Measurements from ENCODE around the gene AMBRA1. TPM values are rescaled to one million over a fixed set of nuclear protein-coding genes. Genes with fewer than 3 reads are reported as not detected.
"Not testable (repeated sequence)": the region's sequence is repeated elsewhere in the genome, so short reads cannot be mapped to it uniquely, and the experiment has no call there.

The AMBRA1 gene
- polyA plus RNA-seq, 3 donors from 2014 or later: 5.3 to 12.8 (median 7.4) TPM

DNA sequence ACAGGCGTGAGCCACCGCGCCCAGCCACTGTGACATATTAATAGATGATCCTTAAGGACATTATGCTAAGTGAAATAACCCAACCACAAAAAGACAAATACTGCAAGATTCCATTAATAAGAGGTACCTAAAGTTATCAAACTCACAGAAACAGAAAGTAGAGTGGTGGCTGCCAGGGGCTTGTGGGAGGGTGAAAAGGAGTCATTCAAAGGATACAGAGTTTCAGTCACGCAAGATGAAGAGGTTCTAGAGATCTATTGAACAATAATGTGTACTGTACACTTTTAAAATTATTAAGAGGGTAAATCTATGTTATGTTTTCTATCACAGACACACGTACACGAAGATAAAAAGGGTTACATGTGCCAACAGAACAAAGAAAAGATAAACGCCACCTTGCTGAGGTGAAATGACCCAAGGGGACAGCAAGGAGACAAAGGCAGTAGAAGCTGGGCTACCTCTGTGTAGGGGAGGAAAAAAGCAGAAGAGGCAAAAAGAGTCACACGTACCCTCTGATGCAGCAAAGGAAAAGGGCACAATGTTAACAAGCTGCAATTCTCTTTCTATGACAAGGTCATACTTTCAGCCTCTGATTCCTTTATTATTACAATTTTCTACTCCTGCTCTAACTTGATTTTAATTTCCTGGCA lies 65.3 kb downstream of the AMBRA1 start:
- DNase-seq: no peak
- no peaks in the 10 kb centered on the region for H3K36me3 Mint-ChIP-seq
- peak overlapping the region in 1 of 6 donors; percentile 1 for H3K27ac Mint-ChIP-seq
- no peaks in the 10 kb centered on the region for H3K9me3 Mint-ChIP-seq
- peaks cover 26 to 59% of the 10 kb centered on the region in 2 donors for H3K4me1 Mint-ChIP-seq
- H3K27me3 Mint-ChIP-seq (ENCODE audit: low read depth in 3 of 3): no peaks in the 10 kb centered on the region
- no peak overlapping the region for H3K4me3 Mint-ChIP-seq

DNA sequence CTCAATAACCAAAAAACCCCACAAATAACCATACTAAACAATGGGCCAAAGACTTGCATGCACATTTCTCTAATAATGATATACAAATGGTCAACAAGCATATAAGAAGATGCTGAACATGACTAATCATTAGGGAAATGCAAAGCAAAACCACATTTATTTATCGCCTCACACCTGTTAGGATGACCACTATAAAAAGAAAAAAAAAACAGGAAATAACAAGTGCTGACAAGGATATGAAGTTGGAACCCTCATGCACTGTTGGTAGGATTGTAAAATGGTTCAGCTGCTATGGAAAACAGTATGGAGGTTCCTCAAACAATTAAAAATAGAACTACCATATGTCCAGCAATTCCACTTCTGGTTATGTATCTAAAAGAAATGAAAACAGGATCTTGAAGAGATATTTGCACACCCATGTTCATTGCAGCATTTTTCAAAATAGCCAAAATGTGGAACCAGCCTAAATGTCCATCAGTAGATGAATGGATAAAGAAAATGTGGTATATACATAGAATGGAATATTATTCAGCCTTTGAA lies 66.2 kb downstream of the AMBRA1 start:
- H3K36me3 Mint-ChIP-seq: no peaks in the 10 kb centered on the region
- peaks cover 29 to 59% of the 10 kb centered on the region in 2 donors for H3K4me1 Mint-ChIP-seq
- peaks cover 0 to 1% (median 0%) of the 10 kb centered on the region in 3 donors for H3K27me3 Mint-ChIP-seq (ENCODE audit: low read depth in 3 of 3)
- no peak for DNase-seq
- H3K4me3 Mint-ChIP-seq: no peak overlapping the region
- peak overlapping the region in 1 of 6 donors; percentile 40 for H3K27ac Mint-ChIP-seq
- no peaks in the 10 kb centered on the region for H3K9me3 Mint-ChIP-seq

DNA sequence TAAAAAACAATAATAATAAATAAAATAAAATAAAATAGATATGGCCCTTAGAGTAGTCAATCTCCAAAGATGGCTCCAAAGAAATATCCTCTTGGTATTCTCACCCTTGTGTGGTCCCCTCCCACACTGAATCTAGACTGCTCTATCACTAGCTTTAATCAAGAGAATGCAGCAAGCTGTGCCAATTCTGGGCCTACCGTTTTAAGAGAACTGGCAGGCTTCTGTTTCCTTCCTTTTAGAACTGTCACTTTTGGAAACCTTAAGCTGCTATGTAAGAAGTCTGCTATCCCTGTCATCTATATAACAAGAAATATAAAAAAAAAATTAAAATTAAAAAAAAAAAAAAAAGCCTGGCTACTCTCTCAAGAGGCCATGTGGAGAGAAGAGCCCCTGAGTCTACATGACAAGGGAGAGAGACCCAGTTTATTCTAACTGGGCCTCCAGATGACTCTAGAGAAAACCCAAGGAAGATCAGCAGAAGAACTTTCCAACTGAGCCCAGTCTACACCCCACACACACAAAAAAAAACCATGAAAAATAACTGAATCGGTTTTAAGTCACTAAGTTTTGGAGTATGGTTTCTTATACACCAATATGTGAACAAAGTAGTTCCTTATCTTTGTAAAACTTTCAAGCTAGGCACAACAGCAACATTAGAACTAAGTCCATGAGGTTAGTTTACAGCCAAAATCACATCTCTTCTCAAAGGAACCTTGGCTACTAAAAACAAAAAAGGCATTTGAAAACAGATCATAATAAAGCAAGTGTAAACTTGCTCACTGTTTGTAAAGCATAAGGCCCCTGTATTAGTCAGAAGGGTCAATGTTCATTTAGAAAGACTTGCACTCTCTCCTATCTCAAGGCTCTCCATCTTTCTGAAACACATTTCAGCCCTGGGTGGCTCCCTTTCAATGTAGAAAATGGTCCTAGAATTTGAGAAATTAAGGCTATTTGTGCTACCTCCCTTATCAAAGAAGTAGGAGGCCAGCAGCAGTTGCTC lies 67.3 kb downstream of the AMBRA1 start:
- Mint-ChIP-seq H3K4me3 (no peak overlapping the region), H3K36me3 (no peaks in the 10 kb centered on the region), H3K9me3 (no peaks in the 10 kb centered on the region), H3K27me3 (ENCODE audit: low read depth in 3 of 3) (peaks cover 0 to 1% (median 0%) of the 10 kb centered on the region in 3 donors), H3K27ac (peak overlapping the region in 2 of 6 donors; percentile 3 to 59), H3K4me1 (peaks cover 34 to 67% of the 10 kb centered on the region in 2 donors)
- no peak for DNase-seq

DNA sequence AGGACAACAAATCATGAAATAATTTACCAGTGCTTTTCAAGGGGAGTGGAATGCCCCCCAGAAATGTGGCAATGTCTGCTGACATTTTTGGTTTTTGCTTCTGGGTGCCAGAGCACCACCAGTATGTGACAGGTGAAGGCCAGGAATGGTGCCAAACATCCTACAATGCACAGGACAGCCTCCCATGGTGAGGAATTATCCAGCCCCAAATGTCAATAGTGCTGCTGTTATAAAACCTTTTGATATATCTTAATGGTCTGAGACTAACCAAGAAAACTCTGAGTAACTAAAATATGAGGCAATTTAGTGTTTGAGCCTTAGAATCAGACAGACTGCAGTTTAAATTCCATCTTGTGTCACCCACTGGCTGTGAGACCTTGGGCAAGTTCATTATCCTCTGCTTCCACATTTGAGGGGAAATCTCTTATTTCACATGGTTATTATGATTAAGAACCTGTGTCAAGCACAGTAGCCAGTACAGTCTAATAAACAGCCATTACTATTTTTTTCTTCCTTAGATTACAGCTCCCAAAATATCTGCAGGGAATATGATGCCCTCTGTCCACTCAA lies 69.5 kb downstream of the AMBRA1 start:
- peaks cover 28 to 60% of the 10 kb centered on the region in 2 donors for H3K4me1 Mint-ChIP-seq
- H3K36me3 Mint-ChIP-seq: no peaks in the 10 kb centered on the region
- no peak overlapping the region for H3K4me3 Mint-ChIP-seq
- no peaks in the 10 kb centered on the region for H3K9me3 Mint-ChIP-seq
- no peak overlapping the region for H3K27ac Mint-ChIP-seq
- no peak for DNase-seq
- peaks cover 0 to 1% (median 0%) of the 10 kb centered on the region in 3 donors for H3K27me3 Mint-ChIP-seq (ENCODE audit: low read depth in 3 of 3)

DNA sequence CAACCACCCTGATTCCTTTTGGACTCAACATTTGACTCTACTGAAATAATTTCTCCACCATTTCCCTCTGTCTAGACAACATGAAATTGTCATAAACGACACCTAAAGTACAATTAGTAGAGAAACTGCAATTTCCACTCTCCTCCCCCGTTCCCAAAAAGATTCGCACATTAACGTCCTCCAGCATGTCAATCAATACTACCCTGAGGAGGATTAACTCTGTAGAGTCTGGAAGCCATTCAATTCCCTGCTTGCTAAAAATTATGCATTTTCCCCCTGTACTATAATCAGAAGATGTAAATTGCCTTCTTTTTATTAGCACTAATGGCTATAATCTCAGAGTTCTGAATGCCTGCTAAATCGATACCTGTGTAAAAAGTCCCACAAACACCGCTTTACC lies 70.5 kb downstream of the AMBRA1 start:
- Mint-ChIP-seq H3K4me1 (peaks cover 20 to 60% of the 10 kb centered on the region in 2 donors), H3K27me3 (ENCODE audit: low read depth in 3 of 3) (peaks cover 0 to 1% (median 0%) of the 10 kb centered on the region in 3 donors), H3K27ac (no peak overlapping the region)

DNA sequence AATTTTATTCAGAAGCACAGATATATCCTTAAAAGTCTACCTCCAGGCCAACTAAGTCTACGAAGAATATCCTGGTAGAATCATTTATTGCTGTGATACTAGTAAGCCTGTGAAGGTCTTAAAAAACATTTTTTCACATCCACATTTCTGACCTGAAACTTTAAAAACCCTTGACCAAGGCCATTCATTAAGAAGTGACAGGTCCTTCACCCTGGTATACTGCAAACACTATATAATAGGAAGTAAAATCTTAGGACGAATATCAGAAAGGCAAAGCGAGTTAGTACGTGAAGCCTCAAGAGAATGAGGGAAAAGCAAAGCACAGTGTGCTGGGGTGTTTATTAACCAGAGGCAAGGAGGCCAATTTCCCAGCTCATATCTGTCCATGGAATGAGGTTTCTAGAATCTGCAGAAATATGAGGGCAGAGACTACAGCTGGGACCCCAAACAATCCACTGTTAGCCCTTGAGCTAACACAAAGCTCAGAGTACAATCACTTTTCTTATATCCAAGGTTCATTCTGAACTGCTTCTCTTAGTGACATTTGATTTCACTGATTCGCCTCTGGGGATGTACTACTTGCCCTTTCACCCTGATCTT lies 71.0 kb downstream of the AMBRA1 start:
- no peak for DNase-seq
- no peak overlapping the region for H3K27ac Mint-ChIP-seq
- peaks cover 19 to 58% of the 10 kb centered on the region in 2 donors for H3K4me1 Mint-ChIP-seq
- peaks cover 0 to 1% (median 0%) of the 10 kb centered on the region in 3 donors for H3K27me3 Mint-ChIP-seq (ENCODE audit: low read depth in 3 of 3)
- H3K4me3 Mint-ChIP-seq: no peak overlapping the region
- no peaks in the 10 kb centered on the region for H3K36me3 Mint-ChIP-seq
- H3K9me3 Mint-ChIP-seq: no peaks in the 10 kb centered on the region

More for the DNA sequence above, 70.5 kb downstream of the AMBRA1 start:
- Mint-ChIP-seq H3K36me3 (no peaks in the 10 kb centered on the region), H3K4me3 (no peak overlapping the region), H3K9me3 (no peaks in the 10 kb centered on the region)
- DNase-seq: no peak

DNA sequence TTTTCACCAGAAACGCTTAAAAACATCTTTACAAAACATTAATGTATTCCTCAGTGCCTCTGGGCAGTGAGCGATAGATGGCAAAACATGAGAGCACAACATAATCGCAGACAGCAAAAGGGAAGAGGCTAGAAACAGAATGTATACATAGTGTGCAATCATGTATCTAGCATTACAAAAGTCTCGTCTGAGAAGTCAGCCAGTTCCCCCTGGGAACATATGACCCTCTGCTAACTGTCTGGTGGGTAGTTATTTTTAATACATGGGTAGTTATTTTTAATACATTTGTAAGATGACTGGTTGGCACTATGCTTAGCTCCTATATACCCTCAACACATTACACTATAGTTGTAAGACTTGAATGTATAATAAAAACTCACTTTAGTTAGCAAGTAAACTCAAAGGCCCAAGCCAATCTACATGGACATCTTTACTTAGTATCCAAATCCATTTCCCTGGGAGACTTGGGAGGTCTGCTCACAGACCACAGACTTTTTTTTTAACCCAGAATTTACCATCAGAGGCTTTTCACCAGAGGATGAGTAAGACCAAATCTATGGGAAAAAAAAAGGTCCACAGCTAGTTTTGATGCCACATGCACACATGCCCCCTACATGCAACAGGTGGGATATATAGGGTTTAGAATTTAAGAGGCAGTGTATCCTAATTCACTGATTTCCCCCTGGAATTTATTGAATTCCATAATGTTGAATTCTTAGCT lies 71.7 kb downstream of the AMBRA1 start:
- peaks cover 0 to 1% (median 0%) of the 10 kb centered on the region in 3 donors for H3K27me3 Mint-ChIP-seq (ENCODE audit: low read depth in 3 of 3)
- H3K36me3 Mint-ChIP-seq: no peaks in the 10 kb centered on the region
- no peak overlapping the region for H3K27ac Mint-ChIP-seq
- no peaks in the 10 kb centered on the region for H3K9me3 Mint-ChIP-seq
- peaks cover 15 to 52% of the 10 kb centered on the region in 2 donors for H3K4me1 Mint-ChIP-seq
- H3K4me3 Mint-ChIP-seq: no peak overlapping the region
- DNase-seq: no peak

DNA sequence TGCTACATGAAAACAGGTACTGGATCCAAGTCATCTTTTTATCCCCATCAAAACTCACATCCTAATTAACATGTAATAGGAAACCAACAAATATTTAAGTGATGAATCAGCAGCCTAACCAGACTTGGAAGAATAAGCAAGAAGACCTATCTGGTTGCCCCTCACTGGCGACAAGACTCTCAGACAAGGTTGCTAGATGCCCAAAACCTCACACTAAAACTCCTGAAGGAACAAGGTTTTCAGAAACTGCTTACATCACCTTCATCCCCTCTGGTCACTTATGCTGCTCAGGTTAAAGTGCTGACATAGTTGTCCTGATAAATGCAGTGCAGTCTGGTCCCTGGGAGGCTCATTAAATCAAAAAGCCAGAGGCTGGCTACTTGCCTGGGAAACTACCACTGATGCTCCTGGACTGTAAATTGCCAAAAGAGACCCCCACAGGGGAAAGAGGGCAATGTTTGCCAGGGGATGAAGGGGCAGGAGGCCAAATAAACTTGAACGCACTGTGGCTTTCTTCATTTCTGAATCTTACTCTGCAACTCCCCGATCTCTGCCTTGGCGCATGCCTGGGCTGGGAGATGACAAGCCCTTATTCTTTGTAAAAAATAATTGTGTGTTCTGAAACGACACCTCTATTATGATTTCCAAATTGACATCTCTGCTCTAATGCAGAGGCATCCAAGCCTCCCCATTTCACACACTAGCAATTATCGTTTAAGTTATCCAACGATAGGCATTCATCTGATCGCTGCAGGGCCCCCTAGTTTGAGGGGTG lies 72.7 kb downstream of the AMBRA1 start:
- Mint-ChIP-seq H3K4me3 (no peak overlapping the region), H3K27ac (no peak overlapping the region)
- DNase-seq: no peak

DNA sequence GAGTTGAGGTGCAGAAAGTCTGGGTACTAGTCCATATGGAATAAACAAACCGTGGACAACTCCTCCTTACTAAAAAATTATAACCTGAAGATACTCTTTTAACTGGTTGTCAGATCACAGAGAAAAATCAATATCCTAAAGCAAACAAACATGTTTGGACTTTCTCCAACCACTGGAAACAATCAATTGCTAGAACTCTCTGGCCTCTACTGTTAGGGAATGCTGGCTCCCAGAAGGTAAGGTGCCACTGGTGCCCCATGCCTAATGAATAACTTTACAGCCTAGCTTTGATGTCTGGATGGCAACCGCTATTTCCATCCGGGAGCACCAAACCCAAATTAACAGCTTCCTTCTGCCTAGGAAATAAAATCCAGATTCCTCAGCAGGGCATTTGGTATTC lies 74.5 kb downstream of the AMBRA1 start:
- Mint-ChIP-seq H3K27ac (peak overlapping the region in 1 of 6 donors; percentile 79), H3K27me3 (ENCODE audit: low read depth in 3 of 3) (peaks cover 0 to 1% (median 0%) of the 10 kb centered on the region in 3 donors), H3K9me3 (no peaks in the 10 kb centered on the region), H3K4me1 (peaks cover 24 to 49% of the 10 kb centered on the region in 2 donors), H3K36me3 (no peaks in the 10 kb centered on the region), H3K4me3 (no peak overlapping the region)
- no peak for DNase-seq

More for the DNA sequence above, 72.7 kb downstream of the AMBRA1 start:
- peaks cover 0 to 1% (median 0%) of the 10 kb centered on the region in 3 donors for H3K27me3 Mint-ChIP-seq (ENCODE audit: low read depth in 3 of 3)
- H3K4me1 Mint-ChIP-seq: peaks cover 13 to 43% of the 10 kb centered on the region in 2 donors
- no peaks in the 10 kb centered on the region for H3K36me3 Mint-ChIP-seq
- no peaks in the 10 kb centered on the region for H3K9me3 Mint-ChIP-seq

DNA sequence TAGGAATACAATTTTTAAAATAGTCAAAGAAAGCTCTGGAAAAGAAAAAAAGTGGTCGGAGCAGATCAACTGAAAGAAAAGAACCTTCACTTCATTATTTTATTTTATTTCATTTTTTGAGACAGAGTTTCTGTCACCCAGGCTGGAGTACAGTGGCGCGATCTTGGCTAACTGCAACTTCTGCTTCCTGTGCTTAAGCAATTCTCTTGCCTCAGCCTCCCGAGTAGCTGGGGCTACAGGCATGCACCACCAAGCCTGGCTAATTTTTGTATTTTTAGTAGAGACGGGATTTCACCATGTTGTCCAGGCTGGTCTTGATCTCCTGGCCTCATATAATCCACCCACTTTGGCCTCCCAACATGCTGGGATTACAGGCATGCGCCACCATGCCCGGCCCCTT lies 74.9 kb downstream of the AMBRA1 start:
- DNase-seq; H3K4me3 Mint-ChIP-seq; H3K9me3 Mint-ChIP-seq; H3K27me3 Mint-ChIP-seq (ENCODE audit: low read depth in 3 of 3); H3K36me3 Mint-ChIP-seq: not testable (repeated sequence)
- Mint-ChIP-seq H3K27ac (peak overlapping the region in 1 of 6 donors; percentile 79), H3K4me1 (peaks cover 28 to 52% of the 10 kb centered on the region in 2 donors)

DNA sequence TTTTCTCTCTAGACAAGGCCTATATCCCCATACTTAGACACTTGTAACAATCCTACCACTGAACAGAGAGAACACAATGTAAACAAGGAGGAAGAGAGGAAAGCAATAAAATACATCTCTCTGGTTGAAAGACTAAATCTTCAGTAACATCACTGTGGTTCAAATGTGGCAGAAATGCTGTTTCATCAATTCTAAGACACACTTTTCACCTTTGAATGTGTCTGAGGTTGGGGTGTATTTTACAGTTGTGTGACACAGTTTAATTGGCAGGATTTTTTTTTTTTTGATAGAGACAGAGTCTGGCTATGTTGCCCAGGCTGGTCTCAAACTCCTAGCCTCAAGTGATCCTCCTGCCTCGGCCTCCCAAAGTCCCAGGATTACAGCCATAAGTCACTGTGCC lies 79.5 kb downstream of the AMBRA1 start:
- Mint-ChIP-seq H3K4me1 (peaks cover 26 to 53% of the 10 kb centered on the region in 2 donors), H3K9me3 (no peaks in the 10 kb centered on the region), H3K27ac (peak overlapping the region; percentile 2 to 89 (median 46)), H3K36me3 (peaks cover 0 to 4% (median 0%) of the 10 kb centered on the region in 3 donors), H3K27me3 (ENCODE audit: low read depth in 3 of 3) (no peaks in the 10 kb centered on the region), H3K4me3 (peak overlapping the region in 2 of 5 donors; percentile 0 to 15)
- peak in 1 of 3 donors; percentile 5 for DNase-seq

DNA sequence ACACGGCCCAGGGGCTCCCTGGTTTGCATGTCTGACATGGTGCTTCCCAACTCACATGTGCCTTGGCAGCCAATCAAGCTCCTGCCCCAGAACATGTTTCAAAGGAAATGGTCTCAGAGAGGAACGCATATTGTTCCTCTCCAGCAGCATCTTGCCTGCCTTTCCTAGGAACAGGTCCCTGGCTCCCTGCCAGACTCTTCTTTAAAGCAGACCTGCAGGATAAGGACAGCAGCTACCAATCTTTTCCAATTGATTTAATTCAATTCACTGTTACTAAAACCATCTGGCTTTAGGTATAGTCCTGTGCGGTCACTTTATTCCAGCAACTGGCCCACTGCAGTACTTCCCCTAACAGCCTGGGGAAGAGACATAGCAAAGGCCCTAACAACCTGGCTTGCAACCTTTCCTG lies 79.9 kb downstream of the AMBRA1 start:
- DNase-seq: no peak
- Mint-ChIP-seq H3K4me3 (peak overlapping the region in 2 of 5 donors; percentile 0 to 15), H3K27ac (peak overlapping the region in 4 of 6 donors; percentile 22 to 89 (median 74)), H3K9me3 (no peaks in the 10 kb centered on the region), H3K27me3 (ENCODE audit: low read depth in 3 of 3) (no peaks in the 10 kb centered on the region), H3K36me3 (peaks cover 0 to 4% (median 3%) of the 10 kb centered on the region in 3 donors), H3K4me1 (peaks cover 24 to 48% of the 10 kb centered on the region in 2 donors)

All from immature natural killer cell (primary cell).